Tibial nerve (tissue), 4 donors: ENCODE data around the gene FAM221B. TPM values are rescaled to one million over a fixed set of nuclear protein-coding genes. Genes with fewer than 3 reads are reported as not detected.

Source experiments
- DNase-seq, 2 donors: peaks; one replicate each; pipeline ENCODE4 v3.0.0-alpha.2; 2019; ENCODE audit warnings: low spot score in 2 of 2
- H3K27ac ChIP-seq, 4 donors: fragments of 200-600 bp; sonication (generic) in 3 of 4; one replicate each; pipeline ENCODE4 v1.5.1; 2017 to 2019; ENCODE audit warnings: mild to moderate bottlenecking in 1 of 4
- H3K27me3 ChIP-seq, 2 donors: fragments of 200-600 bp; sonication (generic) in 1 of 2; one replicate each; pipeline versions ENCODE4 v1.5.1 to v1.6.0; 2017 to 2019
- H3K36me3 ChIP-seq, 3 donors: fragments of 200-600 bp; sonication (generic); one replicate each; pipeline ENCODE4 v1.5.1; 2018 to 2019
- H3K4me1 ChIP-seq, 4 donors: fragments of 200-600 bp; sonication (generic) in 3 of 4; one replicate each; pipeline ENCODE4 v1.5.1; 2017 to 2019
- H3K4me3 ChIP-seq, 4 donors: fragments of 200-600 bp; sonication (generic) in 3 of 4; one replicate each; pipeline ENCODE4 v1.5.1; 2017 to 2019; ENCODE audit warnings: mild to moderate bottlenecking in 1 of 4, moderate library complexity in 1 of 4
- H3K9me3 ChIP-seq, 4 donors: fragments of 200-600 bp; sonication (generic) in 3 of 4; one replicate each; pipeline ENCODE4 v1.5.1; 2017 to 2019
- CTCF ChIP-seq, 5 experiments: fragments of 200-600 bp in 3 of 5; fragments of 450-650 bp in 2 of 5; sonication (generic) in 3 of 5; IDR thresholded peaks; one replicate each; pipeline ENCODE4 v1.5.1; 2016 to 2019; ENCODE audit warnings: antibody characterized with exemption in 5 of 5, mild to moderate bottlenecking in 3 of 5, moderate library complexity in 2 of 5
- EP300 ChIP-seq, 2 donors: sonication (generic); formaldehyde crosslinking; IDR thresholded peaks; one replicate each; pipeline ENCODE4 v1.6.1; 2017; ENCODE audit warnings: antibody characterized with exemption in 2 of 2, mild to moderate bottlenecking in 1 of 2
- POLR2A ChIP-seq, 2 donors: fragments of 450-650 bp; IDR thresholded peaks; one replicate each; pipeline ENCODE4 v1.6.1; 2017; ENCODE audit warnings: antibody characterized with exemption in 2 of 2, mild to moderate bottlenecking in 2 of 2, moderate library complexity in 2 of 2
- WGBS, 2 donors: methylation state at CpG; one replicate each; pipeline ENCODE4 v1.1.5; 2018; 5-methylcytosine and 5-hydroxymethylcytosine counted together
- total RNA-seq, 4 donors: library from RNA; depleted of rRNA; stranded (reverse); fragments of >200 nt; gene quantifications; one replicate each; pipeline ENCODE4 v1.1.0, GENCODE V29; 2016

The FAM221B gene
- total RNA-seq, 4 donors from 2014 or later, result not detected

GRCh38 chr9:35831040-35831439 is 2.5 kb upstream of the FAM221B start:
- no peaks in the 10 kb centered on the region for H3K27me3 ChIP-seq
- H3K27ac ChIP-seq, result no peak overlapping the region
- no peaks in the 10 kb centered on the region for H3K9me3 ChIP-seq
- H3K4me3 ChIP-seq, result no peak overlapping the region
- peaks cover 2 to 58% (median 30%) of the 10 kb centered on the region in 4 donors for H3K4me1 ChIP-seq
- TF ChIP-seq CTCF (IDR thresholded peaks at IDR 0.05) (no peak), POLR2A (IDR thresholded peaks at IDR 0.05) (no peak), EP300 (IDR thresholded peaks at IDR 0.05) (no peak)
- no peak for DNase-seq
- 65 to 75% methylated on average over 4 of the region's 4 CpGs for WGBS, 2 donors
- peaks cover 0 to 3% (median 0%) of the 10 kb centered on the region in 3 donors for H3K36me3 ChIP-seq

- DNase-seq, result no peak
- Histone ChIP-seq H3K27me3 (no peaks in the 10 kb centered on the region), H3K36me3 (no peaks in the 10 kb centered on the region), H3K27ac (peak overlapping the region; percentile 93 to 100 (median 98)), H3K4me3 (peak overlapping the region; percentile 53 to 96 (median 84)), H3K9me3 (no peaks in the 10 kb centered on the region), H3K4me1 (peaks cover 2 to 56% (median 27%) of the 10 kb centered on the region in 4 donors)
- TF ChIP-seq CTCF (IDR thresholded peaks at IDR 0.05), result no peak
- no peak for TF ChIP-seq EP300 (IDR thresholded peaks at IDR 0.05)
- no peak for TF ChIP-seq POLR2A (IDR thresholded peaks at IDR 0.05)
- WGBS, 2 donors, result 31 to 47% methylated on average over 2 of the region's 2 CpGs
Observed at GRCh38 chr9:35829764-35830096, 1.2 kb upstream of the FAM221B start.

GRCh38 chr9:35829084-35829763 is 692 bp upstream of the FAM221B start, which contains the start of gene TMEM8B:
Gene TMEM8B, plus strand, starts transcription at chr9:35829228. Its CDS starts 220 bp downstream, at chr9:35829448.
- H3K9me3 ChIP-seq, result no peaks in the 10 kb centered on the region
- DNase-seq, result peak; percentile 99
- H3K4me3 ChIP-seq, result peak within 1 kb of the TSS; percentile 53 to 96 (median 84)
- no peak for TF ChIP-seq CTCF (IDR thresholded peaks at IDR 0.05)
- peak; percentile 62 to 82 for TF ChIP-seq POLR2A (IDR thresholded peaks at IDR 0.05)
- TF ChIP-seq EP300 (IDR thresholded peaks at IDR 0.05), result peak in 1 of 2 donors; percentile 72
- 0 to 1% methylated on average over 22 to 24 of the region's 53 CpGs for WGBS, 2 donors
- no peaks in the 10 kb centered on the region for H3K27me3 ChIP-seq
- peak within 1 kb of the TSS; percentile 93 to 100 (median 98) for H3K27ac ChIP-seq
- peaks cover 2 to 51% (median 23%) of the 10 kb centered on the region in 4 donors for H3K4me1 ChIP-seq
- H3K36me3 ChIP-seq, result no peaks in the 10 kb centered on the region

GRCh38 chr9:35827486-35827885 is 1.0 kb downstream of the FAM221B start:
- Histone ChIP-seq H3K27me3 (no peaks in the 10 kb centered on the region), H3K36me3 (no peaks in the 10 kb centered on the region), H3K9me3 (no peaks in the 10 kb centered on the region), H3K27ac (no peak overlapping the region), H3K4me3 (no peak overlapping the region), H3K4me1 (peaks cover 2 to 33% (median 13%) of the 10 kb centered on the region in 4 donors)
- WGBS, 2 donors, result 85 to 91% methylated on average over 3 of the region's 3 CpGs
- no peak for DNase-seq
- TF ChIP-seq EP300 (IDR thresholded peaks at IDR 0.05), result no peak
- TF ChIP-seq POLR2A (IDR thresholded peaks at IDR 0.05), result no peak
- no peak for TF ChIP-seq CTCF (IDR thresholded peaks at IDR 0.05)

GRCh38 chr9:35826071-35826701 is 2.3 kb downstream of the FAM221B start:
- peaks cover 2 to 23% (median 13%) of the 10 kb centered on the region in 4 donors for H3K4me1 ChIP-seq
- no peaks in the 10 kb centered on the region for H3K9me3 ChIP-seq
- 34% methylated on average over 4 of the region's 4 CpGs for WGBS, 2 donors
- H3K36me3 ChIP-seq, result no peaks in the 10 kb centered on the region
- TF ChIP-seq CTCF (IDR thresholded peaks at IDR 0.05) (peak; percentile 57 to 84 (median 72)), POLR2A (IDR thresholded peaks at IDR 0.05) (no peak), EP300 (IDR thresholded peaks at IDR 0.05) (no peak)
- DNase-seq, result peak in 1 of 2 donors; percentile 79
- no peak overlapping the region for H3K4me3 ChIP-seq
- H3K27me3 ChIP-seq, result no peaks in the 10 kb centered on the region
- H3K27ac ChIP-seq, result no peak overlapping the region
